ENCODE results near the gene DTNA. TPM values are rescaled to one million over a fixed set of nuclear protein-coding genes. Genes with fewer than 3 reads are reported as not detected.
"Not testable (repeated sequence)": the region's sequence is repeated elsewhere in the genome, so short reads cannot be mapped to it uniquely, and the experiment has no call there.

The DTNA gene
- total RNA-seq, 1 experiment from 2014 or later = 9.6 TPM

DNA sequence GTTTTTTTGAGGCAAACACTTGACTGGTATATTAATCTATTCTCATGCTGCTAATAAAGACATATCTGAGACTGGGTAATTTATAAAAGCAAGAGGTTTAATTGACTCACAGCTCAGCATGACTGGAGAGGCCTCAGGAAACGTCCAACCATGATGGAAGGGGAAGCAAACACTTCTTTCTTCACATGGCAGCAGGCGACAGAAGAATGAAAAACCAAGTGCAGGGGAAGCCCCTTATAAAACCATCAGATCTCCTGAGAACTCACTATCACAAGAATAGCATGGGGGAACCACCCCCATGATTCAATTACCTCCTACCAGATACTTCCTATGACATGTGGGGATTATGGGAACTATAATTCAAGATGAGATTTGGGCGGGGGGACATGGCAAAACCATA, 194.9 kb downstream of the DTNA start:
- intact Hi-C loops (cut with micrococcal nuclease) = no loop called here

DNA sequence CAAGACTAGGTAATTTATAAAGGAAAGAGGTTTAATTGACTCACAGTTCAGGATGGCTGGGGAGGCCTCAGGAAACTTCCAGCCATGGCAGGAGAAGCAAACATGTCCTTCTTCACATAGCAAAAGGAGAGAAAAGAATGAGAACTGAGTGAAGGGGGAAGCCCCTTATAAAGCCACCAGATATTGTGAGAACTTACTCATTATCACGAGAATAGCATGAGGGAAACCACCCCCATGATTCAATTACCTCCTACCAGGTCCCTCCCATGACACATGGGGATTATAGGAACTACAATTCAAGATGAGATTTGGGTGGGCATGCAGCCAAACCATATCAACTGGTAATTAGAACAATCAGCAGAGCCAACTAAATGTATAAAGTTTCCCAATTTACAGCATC, 196.9 kb downstream of the DTNA start:
- H3K9me2 ChIP-seq (ENCODE audit: insufficient read depth); H3K4me3 ChIP-seq (replicated peaks in 1 of 2; ENCODE audit: low read depth in 1 of 2, low read length in 2 of 2); ATAC-seq; BruUV-seq (replicated peaks); H3K4me1 ChIP-seq (ENCODE audit: control insufficient read depth in 1 of 2, insufficient read depth in 2 of 2, low read length in 2 of 2); H3K27me3 ChIP-seq (ENCODE audit: insufficient read depth, low read length); DNase-seq (ENCODE audit: low read depth, low spot score); H2AFZ ChIP-seq (ENCODE audit: low read depth, low read length, poor library complexity, severe bottlenecking); POLR2A ChIA-PET; H3K79me2 ChIP-seq (ENCODE audit: insufficient read depth, low read length); H3K4me2 ChIP-seq (ENCODE audit: low read length); H4K20me1 ChIP-seq (ENCODE audit: insufficient read depth); H3K27ac ChIP-seq (ENCODE audit: low read depth, low read length); RAD21 ChIA-PET (ENCODE audit: low non-redundant PET in 1 of 2, low total read pairs in 2 of 2, uncharacterized antibody in 2 of 2, unreplicated experiment in 2 of 2); H3K9ac ChIP-seq (ENCODE audit: low read length); H3K36me3 ChIP-seq (ENCODE audit: control insufficient read depth in 1 of 2, insufficient read depth in 2 of 2, low read length in 2 of 2); intact Hi-C loops (cut with micrococcal nuclease); H3K9me3 ChIP-seq (ENCODE audit: control insufficient read depth in 1 of 2, insufficient read depth in 1 of 2, low read depth in 1 of 2, low read length in 2 of 2); CTCF ChIA-PET: not testable (repeated sequence)

More for the DNA sequence above, 194.9 kb downstream of the DTNA start:
- ATAC-seq = no peak
- ChIA-PET RAD21 (ENCODE audit: low non-redundant PET in 1 of 2, low total read pairs in 2 of 2, uncharacterized antibody in 2 of 2, unreplicated experiment in 2 of 2) (no interaction called here), POLR2A (no interaction called here), CTCF (no interaction called here)
- no peak for TF ChIP-seq ZNF274 (IDR thresholded peaks at IDR 0.05; ENCODE audit: low read depth, low read length)
- no peak for TF ChIP-seq EZH2 (IDR thresholded peaks at IDR 0.05)
- TF ChIP-seq SRF (IDR thresholded peaks at IDR 0.05; ENCODE audit: low read depth) = no peak
- TF ChIP-seq POLR2A (IDR thresholded peaks at IDR 0.05; ENCODE audit: borderline replicate concordance, extremely low read depth, insufficient read depth, insufficient read length) = no peak
- TF ChIP-seq CEBPB (IDR thresholded peaks at IDR 0.05; ENCODE audit: low read depth) = no peak
- TF ChIP-seq ELF1 (IDR thresholded peaks at IDR 0.05; ENCODE audit: borderline replicate concordance, low read depth) = no peak
- no peaks in the 10 kb centered on the region for H3K9me3 ChIP-seq (ENCODE audit: control insufficient read depth in 1 of 2, insufficient read depth in 1 of 2, low read depth in 1 of 2, low read length in 2 of 2)
- no peaks in the 10 kb centered on the region for H3K9me2 ChIP-seq (ENCODE audit: insufficient read depth)
- H4K20me1 ChIP-seq (ENCODE audit: insufficient read depth) = no peaks in the 10 kb centered on the region
- no peaks in the 10 kb centered on the region for H3K4me1 ChIP-seq (ENCODE audit: control insufficient read depth in 1 of 2, insufficient read depth in 2 of 2, low read length in 2 of 2)
- H3K4me3 ChIP-seq (replicated peaks in 1 of 2; ENCODE audit: low read depth in 1 of 2, low read length in 2 of 2) = no peak overlapping the region
- no peak overlapping the region for H3K9ac ChIP-seq (ENCODE audit: low read length)
- no TSS peak for BruUV-seq (replicated peaks)
- no peak for DNase-seq (ENCODE audit: low read depth, low spot score)
- no peak overlapping the region for H3K4me2 ChIP-seq (ENCODE audit: low read length)
- no peak overlapping the region for H3K27ac ChIP-seq (ENCODE audit: low read depth, low read length)
- H3K27me3 ChIP-seq (ENCODE audit: insufficient read depth, low read length) = no peaks in the 10 kb centered on the region
- no peaks in the 10 kb centered on the region for H3K79me2 ChIP-seq (ENCODE audit: insufficient read depth, low read length)
- no peaks in the 10 kb centered on the region for H3K36me3 ChIP-seq (ENCODE audit: control insufficient read depth in 1 of 2, insufficient read depth in 2 of 2, low read length in 2 of 2)
- H2AFZ ChIP-seq (ENCODE audit: low read depth, low read length, poor library complexity, severe bottlenecking) = no peak overlapping the region

All from HCT116 (cell line).